GM12878 (cell line): ENCODE measurements around the gene TUBA8. TPM values are rescaled to one million over a fixed set of nuclear protein-coding genes. Genes with fewer than 3 reads are reported as not detected.
"Not testable (repeated sequence)": the region's sequence is repeated elsewhere in the genome, so short reads cannot be mapped to it uniquely, and the experiment has no call there.

Source experiments
- ATAC-seq: fragments of 200-7000 bp; cut with Tn5 transposase; 3 replicates; pipeline ENCODE4 v1.9.1; 2020; ENCODE audit warnings: mild to moderate bottlenecking, moderate library complexity
- BruUV-seq: library from RNA; stranded (reverse); fragments of 400-500 nt; replicated peaks from 2 replicates; lab custom pipeline; 2021; lab: Mats Ljungman, UMichigan
- CTCF ChIA-PET: fragments of 300-600 bp; sonication (Branson Sonifier 250); formaldehyde crosslinking; extraction: SDS; loops from one replicate; lab custom pipeline; 2021; ENCODE audit warnings: inconsistent platforms; lab: Yijun Ruan, JAX
- POLR2A ChIA-PET: fragments of 350-600 bp; formaldehyde crosslinking; extraction: SDS; loops from one replicate; lab custom pipeline; 2021; ENCODE audit warnings: inconsistent platforms; lab: Charles Lee
- RAD21 ChIA-PET: fragments of 300-600 bp; sonication (Branson Sonifier 250); formaldehyde crosslinking; loops from one replicate; lab custom pipeline; 2023; ENCODE audit warnings: antibody characterized with exemption; ENCODE audit not compliant: unreplicated experiment; lab: Charles Lee
- SMC1A ChIA-PET: fragments of 300-600 bp; sonication (Branson Sonifier 250); formaldehyde crosslinking; loops from one replicate; lab custom pipeline; 2023; ENCODE audit not compliant: unreplicated experiment, uncharacterized antibody; lab: Charles Lee
- DNase-seq: peaks from one replicate; pipeline ENCODE4 v3.0.0-alpha.2; 2011; ENCODE audit warnings: low read depth, low spot score
- FAIRE-seq: peaks from 3 replicates; lab custom pipeline; 2011; peaks lifted over from hg19 to GRCh38; lab: Jason Lieb, UNC
- H2AFZ ChIP-seq: 2 replicates; pipeline ENCODE4 v1.6.0; 2011; ENCODE audit warnings: low read depth, low read length, control low read depth; ENCODE audit not compliant: control insufficient read depth
- H3K27ac ChIP-seq: 2 replicates; pipeline ENCODE4 v1.5.1; 2011; ENCODE audit warnings: control low read depth; ENCODE audit not compliant: control insufficient read depth, insufficient read depth
- H3K27me3 ChIP-seq, 2 experiments: replicated peaks in 1 of 2; 2 replicates each; pipeline versions ENCODE4 v1.6.0 to v1.6.1; 2011; ENCODE audit warnings: low read length in 1 of 2; ENCODE audit not compliant: control insufficient read depth in 2 of 2, insufficient read depth in 2 of 2
- H3K36me3 ChIP-seq, 2 experiments: 2 replicates each; pipeline ENCODE4 v1.5.1; 2011; ENCODE audit warnings: low read length in 1 of 2; ENCODE audit not compliant: control insufficient read depth in 2 of 2, insufficient read depth in 2 of 2
- H3K4me1 ChIP-seq: 2 replicates; pipeline ENCODE4 v1.6.1; 2011; ENCODE audit warnings: mild to moderate bottlenecking, low read length, moderate library complexity, mixed read lengths; ENCODE audit not compliant: control insufficient read depth, insufficient read depth
- H3K4me2 ChIP-seq: 2 replicates; pipeline ENCODE4 v1.6.0; 2011; ENCODE audit warnings: control low read depth; ENCODE audit not compliant: control insufficient read depth, insufficient read depth
- H3K4me3 ChIP-seq: fragments of 200-600 bp; sonication (generic); 2 replicates; pipeline ENCODE4 v1.5.1; 2016
- H3K79me2 ChIP-seq: 2 replicates; pipeline ENCODE4 v1.6.0; 2011; ENCODE audit warnings: low read length; ENCODE audit not compliant: control insufficient read depth, insufficient read depth
- H3K9ac ChIP-seq: 2 replicates; pipeline ENCODE4 v1.8.0; 2011; ENCODE audit warnings: low read length, control low read depth, mixed read lengths; ENCODE audit not compliant: control insufficient read depth, insufficient read depth
- H3K9me3 ChIP-seq: replicated peaks from 3 replicates; pipeline ENCODE4 v1.5.1; 2011; ENCODE audit warnings: mild to moderate bottlenecking, low read length; ENCODE audit not compliant: control insufficient read depth, insufficient read depth
- H4K20me1 ChIP-seq: 2 replicates; pipeline ENCODE4 v1.6.0; 2011; ENCODE audit not compliant: control insufficient read depth, insufficient read depth
- POLR2AphosphoS5 ChIP-seq: IDR thresholded peaks from 2 replicates; pipeline ENCODE4 v1.6.1; 2011; ENCODE audit warnings: mild to moderate bottlenecking, low read length, inconsistent platforms
- YBX1 ChIP-seq: fragments of 450-650 bp; IDR thresholded peaks from 2 replicates; pipeline ENCODE4 v1.6.1; 2016; ENCODE audit warnings: antibody characterized with exemption
- WGBS: methylation state at CpG from one replicate; pipeline ENCODE4 v1.1.6; 2016; ENCODE audit warnings: low lambda C conversion rate; ENCODE audit not compliant: insufficient replicate concordance, insufficient coverage; ENCODE audit errors: missing lambda C conversion rate; 5-methylcytosine and 5-hydroxymethylcytosine counted together
- in situ Hi-C: fragments of 300-500 bp; cut with MboI; formaldehyde crosslinking; loops from 9 replicates; pipeline ENCODE4 v1.14.3; 2018; ENCODE audit warnings: mixed read lengths
- intact Hi-C: fragments of 100-400 bp; cut with micrococcal nuclease; formaldehyde crosslinking; loops from one replicate; pipeline ENCODE4 v1.14.2; 2022; ENCODE audit not compliant: unreplicated experiment
- polyA plus RNA-seq, 11 experiments: library from polyadenylated mRNA; depleted of rRNA in 4 of 11; unstranded in 6 of 11; stranded (reverse) in 5 of 11; fragments of >200 nt; fragmentation: Nextera tagmentation in 4 of 11; fragmentation: Illumina TruSeq in 1 of 11; extraction: Ambion mirVana in 4 of 11; extraction: Trizol in 1 of 11; gene quantifications; 1 replicate in 1 of 11; 2 replicates in 10 of 11; pipeline versions ENCODE4 v1.2.1 to v1.2.3, GENCODE V29; 2011 to 2016; ENCODE audit warnings: inconsistent platforms in 2 of 11, missing spikeins in 2 of 11, low read depth in 1 of 11
- total RNA-seq, 4 experiments: library from RNA; depleted of rRNA in 3 of 4; stranded (reverse); fragments of >200 nt in 3 of 4; fragmentation: Illumina TruSeq in 1 of 4; extraction: Trizol in 1 of 4; gene quantifications; 2 replicates each; pipeline versions ENCODE4 v1.2.1 to v1.2.3, GENCODE V29; 2013 to 2021

TUBA8 gene
- total and polyA plus RNA-seq, 10 of the 15 experiments (the other 5 are each of a cell fraction or from before 2014, with no cell fraction given) = 2.2 to 30.3 (median 21.0) TPM

GRCh38 chr22:18154821-18155390 is 44.3 kb downstream of the TUBA8 start:
- Histone ChIP-seq H3K4me2 (0 out of 2 replicates have a peak overlapping the region, but pooled peaks have one; percentile 3), H3K9ac (no peak overlapping the region), H2AFZ (no peak overlapping the region), H3K36me3 (peaks cover 5 to 23% of the 10 kb centered on the region in 2 experiments), H3K27ac (no peak overlapping the region), H3K4me3 (peak overlapping the region; percentile 12; the same call in 1 of the 2 replicates), H3K4me1 (peaks cover 2% of the 10 kb centered on the region; the same call in 1 of the 2 replicates), H3K79me2 (peaks cover 47% of the 10 kb centered on the region), H3K9me3 (no peaks in the 10 kb centered on the region; the same call in 2 of the 3 replicates), H3K27me3 (no peaks in the 10 kb centered on the region), H4K20me1 (no peaks in the 10 kb centered on the region; the same call in 1 of the 2 replicates)
- RAD21 ChIA-PET = no interaction called here
- WGBS = 87% methylated on average over 8 of the region's 8 CpGs
- DNase-seq (no peak), FAIRE-seq (no peak), ATAC-seq (no peak)
- intact Hi-C loops = no loop called here
- POLR2A ChIA-PET = interaction anchor here (0.6 kb wide), 1 partner anchor 427 kb away, joined by 3 read pairs; no protein-coding TSS in a partner anchor
- CTCF ChIA-PET = interaction anchor here (2.3 kb wide), 1 partner anchor 78 kb away, joined by 9 read pairs; the partner anchor contains the start of gene PEX26
- BruUV-seq = no TSS peak
- no peak for TF ChIP-seq YBX1
- 0 out of 2 replicates have a peak, but pooled peaks have one; percentile 26 for TF ChIP-seq POLR2AphosphoS5
- in situ Hi-C loops = no loop called here
- SMC1A ChIA-PET = no interaction called here

GRCh38 chr22:18155546-18155945 is 44.9 kb downstream of the TUBA8 start:
- ATAC-seq, H2AFZ ChIP-seq, H3K9ac ChIP-seq, BruUV-seq, H3K4me1 ChIP-seq, FAIRE-seq, H3K4me3 ChIP-seq, SMC1A ChIA-PET, POLR2A ChIA-PET, H3K27me3 ChIP-seq, H3K9me3 ChIP-seq, H3K4me2 ChIP-seq, H3K27ac ChIP-seq, in situ Hi-C loops, intact Hi-C loops, H4K20me1 ChIP-seq, DNase-seq: not testable (repeated sequence)
- Histone ChIP-seq H3K36me3 (peaks cover 5 to 23% of the 10 kb centered on the region in 2 experiments), H3K79me2 (peaks cover 41% of the 10 kb centered on the region)
- WGBS = 98% methylated on average over 28 of the region's 34 CpGs
- RAD21 ChIA-PET = interaction anchor here (0.9 kb wide), 2 partner anchors 79 to 155 kb away, joined by 3 to 4 read pairs; no protein-coding TSS in a partner anchor
- CTCF ChIA-PET = interaction anchor here (0.6 to 2.3 kb wide), 2 partner anchors 78 to 397 kb away, joined by 3 to 9 read pairs; partner anchors contain the start of gene PEX26
